ENCODE results near the gene MAN1A1. TPM values are rescaled to one million over a fixed set of nuclear protein-coding genes. Genes with fewer than 3 reads are reported as not detected.

The MAN1A1 gene
- total and polyA plus RNA-seq, 2 of the 4 experiments (the other 2 are of a cell fraction): 5.9 to 6.4 TPM

- H2BK5ac ChIP-seq (ENCODE audit: low read depth, low read length, poor library complexity, severe bottlenecking): no peak overlapping the region
- no peak overlapping the region for H3K4ac ChIP-seq (ENCODE audit: low read depth, low read length)
- H4K91ac ChIP-seq (ENCODE audit: insufficient read depth, low read depth, low read length): no peak overlapping the region
- H3K9ac ChIP-seq (ENCODE audit: low read depth, low read length): no peak overlapping the region
- CTCF ChIA-PET: interaction anchor here (1.3 kb wide), 1 partner anchor 196 kb away, joined by 3 read pairs; no protein-coding TSS in a partner anchor
- H3K9me3 ChIP-seq (ENCODE audit: control insufficient read depth, insufficient read depth, low read length): no peaks in the 10 kb centered on the region
- intact Hi-C loops (cut with micrococcal nuclease) (loop anchor here (10.0 kb wide), 1 partner anchor 1990 kb away; the partner anchor contains the start of gene TBC1D32), in situ Hi-C loops (cut with MboI; ENCODE audit: low sequenced_read_pairs) (no loop called here), dilution Hi-C loops (cut with HindIII; ENCODE audit: low sequenced_read_pairs, unreplicated experiment) (no loop called here)
- peaks cover 4% of the 10 kb centered on the region; the same call in 1 of the 2 replicates for H3K9me1 ChIP-seq (ENCODE audit: insufficient read depth, low read length)
- no peak overlapping the region for H3K56ac ChIP-seq (ENCODE audit: extremely low read depth, insufficient read depth, low read length)
- no peak overlapping the region for H3K14ac ChIP-seq (replicated peaks; ENCODE audit: low read depth, low read length)
- TF ChIP-seq SMC3 (IDR thresholded peaks at IDR 0.05; ENCODE audit: low read depth, low read length) (no peak), BHLHE40 (IDR thresholded peaks at IDR 0.05; ENCODE audit: low read depth, low read length) (no peak), RFX5 (IDR thresholded peaks at IDR 0.05; ENCODE audit: low read depth, low read length) (no peak), FOS (IDR thresholded peaks at IDR 0.05; ENCODE audit: low read depth, low read length) (no peak), CEBPB (IDR thresholded peaks at IDR 0.05; ENCODE audit: low read depth, low read length) (no peak), RCOR1 (IDR thresholded peaks at IDR 0.05; ENCODE audit: insufficient replicate concordance, low read length) (no peak), ELK1 (IDR thresholded peaks at IDR 0.05; ENCODE audit: borderline replicate concordance, low read depth, low read length) (no peak), CHD1 (IDR thresholded peaks at IDR 0.05; ENCODE audit: low read depth, low read length) (no peak), MAFK (IDR thresholded peaks at IDR 0.05; ENCODE audit: low read depth, low read length) (no peak), USF2 (IDR thresholded peaks at IDR 0.05; ENCODE audit: low read depth, low read length) (no peak), MXI1 (IDR thresholded peaks at IDR 0.05; ENCODE audit: borderline replicate concordance, low read depth, low read length) (no peak), NFE2L2 (IDR thresholded peaks at IDR 0.05; ENCODE audit: low read depth, low read length) (no peak), MAZ (IDR thresholded peaks at IDR 0.05; ENCODE audit: borderline replicate concordance, low read depth, low read length) (no peak), CTCF (conservative IDR thresholded peaks at IDR 0.05; ENCODE audit: low read depth, low read length) (no peak)
- ATAC-seq (ENCODE audit: low read depth) (no peak), DNase-seq (no peak)
- H2BK20ac ChIP-seq (ENCODE audit: low read depth, low read length): no peak overlapping the region
- no peak overlapping the region for H4K5ac ChIP-seq (ENCODE audit: low read depth, low read length)
- H2AFZ ChIP-seq (replicated peaks; ENCODE audit: low read length, poor library complexity): no peak overlapping the region
- H4K20me1 ChIP-seq (ENCODE audit: insufficient read depth, low read length): no peaks in the 10 kb centered on the region
- H2AK5ac ChIP-seq (ENCODE audit: low read depth, low read length): no peak overlapping the region
- H3K4me2 ChIP-seq (ENCODE audit: low read depth, low read length): no peak overlapping the region
- H3K18ac ChIP-seq (ENCODE audit: low read depth, low read length): no peak overlapping the region
- H4K8ac ChIP-seq (ENCODE audit: low read depth in 2 of 2, low read length in 2 of 2): no peak overlapping the region
- no peak overlapping the region for H2BK15ac ChIP-seq (ENCODE audit: low read depth, low read length)
- BruUV-seq (replicated peaks): no TSS peak
- H3K27me3 ChIP-seq (ENCODE audit: control insufficient read depth, insufficient read depth, low read length): no peaks in the 10 kb centered on the region
- H2BK120ac ChIP-seq (ENCODE audit: low read depth, low read length): no peak overlapping the region
- H3K27ac ChIP-seq (ENCODE audit: insufficient read depth, low read length): no peak overlapping the region
- WGBS, 2 experiments (ENCODE audit: extremely low coverage in 2 of 2, insufficient read length in 1 of 2): no CpG with 5 or more reads among the region's 1 CpG
- H3K79me1 ChIP-seq (ENCODE audit: low read depth in 1 of 2, low read length in 2 of 2): peaks cover 5 to 16% of the 10 kb centered on the region in 2 experiments; a peak in 3 of 4 replicates
- H3K4me1 ChIP-seq (ENCODE audit: control insufficient read depth, insufficient read depth, low read length): peaks cover 7% of the 10 kb centered on the region; the same call in 1 of the 2 replicates
- POLR2A ChIA-PET (ENCODE audit: unreplicated experiment): no interaction called here
- no peak overlapping the region for H3K4me3 ChIP-seq (ENCODE audit: insufficient read depth, low read depth, low read length)
- H3K23ac ChIP-seq (ENCODE audit: low read depth, low read length): no peak overlapping the region
- H3K36me3 ChIP-seq (ENCODE audit: control insufficient read depth, insufficient read depth, low read length): 0 out of 2 replicates have a peak, but pooled peaks cover 3% of the 10 kb centered on the region
- no peak overlapping the region for H2AK9ac ChIP-seq (replicated peaks; ENCODE audit: low read depth, low read length, poor library complexity)
Observed at GRCh38 chr6:119344306-119344705, 5.3 kb downstream of the MAN1A1 start.
